Activated CD4-positive, alpha-beta T cell treated with anti-CD3 and anti-CD28 coated beads for 4 hours (primary cell): ENCODE results near the gene PSTPIP2.
"Not testable (repeated sequence)": the region's sequence is repeated elsewhere in the genome, so short reads cannot be mapped to it uniquely, and the experiment has no call there.

Experiments
- DNase-seq, 2 donors: peaks; one replicate each; pipeline ENCODE4 v3.0.0-alpha.2; 2020

Gene PSTPIP2

GRCh38 chr18:46068763-46069162 lies 3.3 kb downstream of the PSTPIP2 start:
- DNase-seq, result no peak

DNA sequence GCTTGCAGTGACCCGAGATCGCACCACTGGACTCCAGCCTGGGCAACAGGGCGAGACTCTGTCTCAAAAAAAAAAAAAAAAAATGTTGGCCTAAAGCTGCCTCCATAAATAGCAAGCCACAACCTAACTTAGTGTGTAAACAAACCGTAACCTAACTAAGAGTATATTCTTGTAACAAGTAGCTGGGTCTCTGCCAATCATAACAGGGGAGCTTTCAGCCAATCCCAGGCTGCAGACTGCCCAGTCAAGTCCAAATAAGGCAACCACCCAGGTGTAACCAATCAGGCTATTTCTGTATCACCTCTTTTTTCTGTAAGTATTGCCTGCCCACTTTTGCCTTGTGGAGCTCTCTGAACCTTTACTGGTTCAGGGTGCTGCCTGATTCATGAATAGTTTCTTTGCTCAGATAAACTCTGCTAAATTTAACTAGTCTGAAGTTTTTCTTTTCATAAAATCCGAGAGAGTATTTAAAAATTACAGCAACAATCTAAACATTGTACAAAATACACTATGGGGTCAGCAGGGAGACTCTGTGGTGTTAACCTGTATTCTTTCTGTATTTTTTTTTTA lies 4.5 kb downstream of the PSTPIP2 start:
- no peak for DNase-seq

DNA sequence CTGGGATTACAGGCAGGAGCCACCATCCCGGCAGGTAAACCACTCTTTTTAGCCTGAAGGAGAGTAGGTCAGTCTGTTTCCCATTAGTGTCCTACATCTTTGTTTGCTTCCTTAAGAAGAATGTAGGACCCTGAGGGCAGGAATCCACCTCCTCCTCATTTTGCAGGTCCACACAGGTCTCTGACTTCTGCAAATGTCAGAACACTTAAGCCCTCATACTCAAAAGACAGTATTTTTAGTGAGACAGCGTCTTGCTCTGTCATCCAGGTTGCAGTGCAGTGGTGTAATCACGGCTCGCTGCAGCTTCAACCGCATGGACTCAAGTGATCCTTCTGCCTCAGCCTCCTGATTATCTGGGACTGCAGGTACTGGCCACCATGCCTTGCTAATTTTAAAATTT lies 9.3 kb downstream of the PSTPIP2 start:
- DNase-seq, result no peak

DNA sequence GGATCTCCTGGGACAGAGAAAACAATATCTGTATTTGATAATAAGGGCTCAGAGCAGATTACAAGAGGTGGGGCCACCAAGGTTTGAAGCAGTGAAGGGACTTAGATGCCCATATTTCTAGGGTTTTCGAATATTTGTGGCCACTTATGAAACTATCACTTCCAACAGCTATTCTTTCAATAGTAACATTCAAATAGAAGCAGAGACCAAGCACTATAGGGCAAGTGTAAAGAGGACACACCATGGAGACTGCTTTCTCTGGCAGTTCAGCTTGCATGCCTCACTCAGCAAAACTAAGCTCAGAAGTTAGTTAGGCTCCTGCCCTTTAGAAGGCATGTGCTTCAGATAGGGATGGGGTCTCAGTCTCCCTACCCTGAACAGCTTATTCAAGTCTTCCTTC lies 10.3 kb downstream of the PSTPIP2 start:
- DNase-seq, result no peak

DNA sequence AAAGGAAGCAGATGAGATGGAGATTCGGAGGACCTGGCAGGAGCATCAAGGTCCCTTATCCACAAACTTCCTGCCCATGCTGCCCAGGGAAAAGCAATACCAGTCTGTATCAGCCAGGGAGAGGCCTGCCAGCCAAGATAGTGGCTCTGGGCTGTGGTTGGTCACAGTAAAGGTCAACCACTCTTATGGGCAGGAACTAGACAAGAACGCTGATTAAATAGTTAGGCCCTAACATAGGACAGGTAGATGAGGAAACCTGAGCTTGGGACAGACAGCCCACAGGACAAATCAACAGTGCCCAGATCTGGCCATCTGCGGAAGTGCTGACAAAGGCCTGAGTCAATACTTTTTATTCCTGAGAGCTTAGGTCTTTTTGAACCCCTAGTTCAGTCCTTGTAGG lies 10.7 kb downstream of the PSTPIP2 start:
- DNase-seq, result no peak

DNA sequence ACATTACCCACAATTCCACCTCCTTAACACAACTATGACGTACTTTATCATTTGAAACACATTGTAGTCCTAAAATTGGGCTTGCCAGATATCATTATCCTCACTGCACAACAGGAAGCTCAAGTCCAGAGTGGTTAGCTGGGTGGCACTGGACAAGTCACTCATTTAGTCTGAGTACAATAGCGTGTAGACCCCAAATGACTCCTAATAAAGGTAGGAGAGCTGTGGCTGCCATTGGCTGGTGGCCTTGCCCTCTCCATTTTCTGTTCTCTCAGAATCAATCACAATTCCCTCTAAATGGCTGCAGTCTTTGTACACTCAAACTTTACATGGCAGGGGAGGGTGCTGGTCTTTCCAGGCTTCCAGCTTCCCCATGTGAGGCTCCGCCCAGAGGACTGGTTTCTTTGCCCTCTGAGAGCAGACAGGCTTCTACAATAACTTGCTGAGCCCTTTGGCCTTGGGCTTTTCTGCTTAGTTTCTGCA lies 11.7 kb downstream of the PSTPIP2 start:
- no peak for DNase-seq

DNA sequence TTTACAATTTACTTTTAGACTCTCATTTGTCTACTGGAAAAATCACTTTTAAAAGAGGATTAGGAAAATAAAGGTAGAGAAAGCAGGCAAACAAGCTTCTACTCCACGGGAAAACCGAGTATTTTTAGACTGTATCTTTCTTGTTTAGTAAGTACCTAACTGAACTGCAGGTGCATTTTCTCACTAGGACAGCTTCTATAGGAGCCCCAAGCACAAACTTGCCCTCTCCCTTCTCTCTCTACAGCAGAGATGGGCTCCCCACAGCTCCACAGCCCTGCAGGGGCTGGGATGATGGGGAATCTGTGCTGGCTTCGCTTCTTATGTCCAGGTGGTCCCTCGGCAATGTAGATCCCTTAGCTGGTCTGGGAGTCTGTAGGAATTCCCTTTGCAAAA lies 16.2 kb downstream of the PSTPIP2 start:
- DNase-seq, result no peak

DNA sequence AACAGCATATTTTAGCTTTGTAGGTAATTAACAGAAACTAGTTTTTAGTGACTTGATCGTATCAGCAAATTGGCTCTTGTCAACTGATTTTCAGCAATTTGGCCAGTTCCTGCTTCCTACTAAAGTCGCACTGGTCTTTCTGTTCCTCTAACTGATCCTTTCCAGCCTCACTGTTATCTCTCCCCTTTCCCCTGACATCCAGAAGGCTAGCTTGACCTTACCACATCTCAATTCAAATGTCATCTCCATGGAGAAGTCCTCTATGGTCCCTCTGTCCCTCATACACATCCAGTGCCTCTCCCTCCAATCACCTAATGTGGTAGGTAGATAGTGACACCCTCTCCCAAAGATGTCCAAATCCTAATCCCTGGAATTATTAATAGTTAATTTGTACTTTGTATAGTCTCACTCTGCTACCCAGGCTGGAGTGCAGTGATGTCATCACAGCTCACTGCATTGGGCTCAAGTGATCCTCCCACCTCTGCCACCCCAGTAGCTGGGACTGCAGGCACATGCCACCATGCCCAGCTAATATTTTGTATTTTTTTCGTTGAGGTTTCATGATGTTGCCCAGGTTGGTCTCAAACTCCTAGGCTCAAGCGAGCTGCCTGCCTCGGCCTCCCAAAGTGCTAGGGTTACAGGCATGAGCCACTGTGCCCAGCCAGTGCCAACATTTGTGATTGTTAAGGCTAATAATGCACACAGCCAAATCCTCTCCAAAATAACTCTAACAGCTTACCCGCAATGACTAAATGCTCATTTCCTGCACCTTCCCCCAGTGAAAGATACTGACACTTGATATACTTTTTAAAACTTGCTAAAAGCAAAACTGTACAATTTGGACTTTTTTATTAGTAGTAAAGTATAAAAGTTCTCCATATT lies 16.9 kb downstream of the PSTPIP2 start:
- DNase-seq, result no peak

DNA sequence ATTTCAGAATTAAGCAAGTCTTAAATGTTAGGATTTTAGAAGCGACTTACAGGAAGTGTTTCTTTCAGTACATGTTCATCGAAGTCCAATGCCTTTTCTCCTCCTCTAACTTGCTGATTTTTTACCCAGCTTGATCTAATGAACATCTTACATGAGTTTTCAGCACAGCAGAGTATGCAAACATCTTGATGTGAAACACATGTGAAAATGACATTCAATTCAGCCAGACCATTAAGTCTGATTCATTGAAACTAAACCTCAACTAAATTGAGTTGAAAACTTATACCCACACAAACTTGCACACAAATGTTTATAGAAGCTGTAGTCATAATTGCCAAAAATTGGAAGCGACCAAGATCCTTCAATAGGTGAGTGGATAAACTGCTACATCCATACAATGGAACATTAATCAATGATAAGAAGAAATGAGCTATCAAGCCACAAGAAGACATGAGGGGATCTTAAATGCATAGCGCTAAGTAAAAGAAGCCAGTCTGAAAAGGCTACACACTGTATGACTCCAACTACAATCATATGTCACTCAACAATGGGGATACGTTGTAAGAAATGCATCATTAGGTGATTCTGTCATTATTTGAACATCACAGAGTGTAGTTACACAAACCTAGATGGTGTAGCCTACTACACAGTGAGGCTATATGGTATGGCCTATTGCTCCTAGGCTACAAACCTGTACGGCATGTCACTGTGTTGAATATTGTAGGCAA lies 18.5 kb downstream of the PSTPIP2 start:
- DNase-seq, result no peak

DNA sequence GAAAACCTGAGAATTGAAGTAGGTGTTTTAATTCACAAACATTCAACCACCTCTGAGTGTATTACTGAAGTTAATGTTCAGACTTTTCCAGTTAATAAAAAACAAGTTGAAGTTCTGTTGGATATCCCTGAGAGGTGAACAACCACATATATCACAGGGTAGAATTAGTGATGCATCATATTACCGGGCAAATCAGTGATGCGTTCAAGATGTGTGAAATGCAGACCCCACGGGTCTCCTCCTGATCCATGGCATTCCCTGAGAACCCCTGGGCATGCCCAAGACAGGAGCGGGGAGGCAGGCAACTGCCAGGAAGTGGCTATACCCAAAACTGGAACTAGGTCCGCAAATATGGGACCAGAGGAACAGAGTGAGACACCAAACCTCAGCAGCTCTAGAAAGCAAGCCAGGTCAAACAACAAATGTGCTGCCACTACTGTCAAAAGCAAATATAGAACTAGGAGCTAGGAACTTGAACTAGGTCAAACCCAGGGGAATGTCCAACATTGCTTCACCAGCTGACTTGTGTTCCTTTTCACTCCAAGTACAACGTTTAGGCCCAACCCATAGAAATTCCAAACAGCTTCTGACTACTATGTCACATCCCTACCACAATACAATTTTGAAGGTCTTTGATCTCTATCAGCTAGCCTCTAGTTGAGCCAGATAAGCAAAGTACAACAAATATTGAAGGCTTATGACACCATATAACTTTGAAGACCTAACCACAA lies 20.2 kb downstream of the PSTPIP2 start:
- DNase-seq, result no peak

DNA sequence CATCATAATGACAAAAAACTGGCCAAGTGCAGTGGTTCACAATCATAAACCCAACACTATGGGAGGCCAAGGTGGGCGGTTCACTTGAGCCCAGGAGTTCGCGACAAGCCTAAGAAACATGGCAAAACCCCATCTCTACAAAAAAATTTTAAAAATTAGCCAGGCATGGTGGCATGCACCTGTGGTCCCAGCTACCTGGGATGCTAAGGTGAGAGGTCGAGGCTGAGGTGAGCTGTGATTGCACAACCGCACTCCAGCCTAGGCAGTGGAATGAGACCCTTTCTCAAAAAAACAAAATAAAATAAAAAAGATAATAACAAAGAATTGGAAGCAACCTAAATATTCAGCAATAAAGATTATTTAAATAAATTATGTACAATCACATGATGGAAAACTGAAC lies 21.8 kb downstream of the PSTPIP2 start:
- DNase-seq, result no peak

DNA sequence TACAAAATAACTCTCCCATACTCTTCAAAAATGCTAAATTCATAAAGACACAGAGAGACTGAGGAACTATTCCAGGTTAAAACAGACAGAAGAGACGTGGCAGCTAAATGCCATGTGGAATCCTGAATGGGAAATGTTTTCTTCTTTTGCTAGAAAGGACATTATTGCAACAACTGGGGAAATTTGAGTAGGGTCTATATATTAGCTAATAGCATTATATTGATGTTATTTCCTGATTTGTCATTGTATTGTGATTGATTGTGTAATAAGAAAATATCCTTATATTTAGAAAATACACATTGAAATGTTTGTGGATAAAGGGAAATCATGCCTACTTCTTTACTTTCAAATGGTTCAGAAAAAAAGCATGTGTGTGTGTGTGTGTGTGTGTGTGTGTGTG lies 23.4 kb downstream of the PSTPIP2 start:
- no peak for DNase-seq

GRCh38 chr18:46047369-46047768 lies 24.7 kb downstream of the PSTPIP2 start:
- not testable (repeated sequence) for DNase-seq

- no peak for DNase-seq
Observed at GRCh38 chr18:46046688-46047087, 25.4 kb downstream of the PSTPIP2 start.

GRCh38 chr18:46046126-46046525 lies 25.9 kb downstream of the PSTPIP2 start:
- DNase-seq, result no peak

DNA sequence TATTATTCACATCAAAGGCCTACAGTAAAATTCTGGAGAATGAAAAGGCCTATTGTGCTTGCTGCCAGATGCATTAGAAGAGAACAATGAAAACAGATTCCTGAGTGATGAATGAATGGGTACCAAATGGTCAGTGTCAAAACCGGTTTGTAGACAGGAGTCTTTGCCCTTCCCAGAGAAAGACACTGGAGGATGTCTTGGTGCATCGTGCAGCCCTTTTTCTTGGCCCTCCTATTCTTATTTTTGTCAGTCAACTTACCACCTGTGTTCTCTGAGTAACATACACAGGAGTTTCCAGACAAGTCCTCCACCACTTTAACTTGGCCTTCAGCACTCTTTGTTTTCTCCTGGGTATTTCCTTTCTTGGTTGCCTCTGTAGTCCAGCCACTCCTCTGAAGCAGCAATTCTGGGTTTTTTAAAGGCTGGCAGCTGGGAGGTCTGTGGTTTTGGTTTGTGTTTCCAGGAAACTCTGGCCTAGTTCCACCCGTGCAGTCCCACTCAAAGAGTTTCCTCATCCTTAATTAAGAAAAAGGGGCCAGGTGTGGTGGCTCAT lies 29.4 kb downstream of the PSTPIP2 start:
- DNase-seq, result peak; percentile 9 to 15

DNA sequence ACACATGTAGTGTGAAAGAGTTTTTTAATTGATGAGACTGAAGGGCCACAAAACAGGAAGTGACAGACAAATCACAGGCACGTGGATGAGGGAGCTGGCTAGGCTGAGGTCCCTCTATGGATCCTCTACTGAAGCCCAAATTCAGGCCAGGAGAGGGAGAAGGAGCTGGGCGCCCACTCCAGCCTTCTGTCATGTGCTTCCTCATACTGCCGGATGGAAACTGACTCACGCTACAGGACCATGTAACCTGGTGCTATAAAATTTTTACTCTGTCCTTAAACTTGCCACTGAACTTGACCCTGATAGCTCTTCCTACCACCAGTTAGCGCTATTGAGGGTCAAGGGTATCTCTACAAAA lies 31.3 kb downstream of the PSTPIP2 start:
- DNase-seq, result no peak

DNA sequence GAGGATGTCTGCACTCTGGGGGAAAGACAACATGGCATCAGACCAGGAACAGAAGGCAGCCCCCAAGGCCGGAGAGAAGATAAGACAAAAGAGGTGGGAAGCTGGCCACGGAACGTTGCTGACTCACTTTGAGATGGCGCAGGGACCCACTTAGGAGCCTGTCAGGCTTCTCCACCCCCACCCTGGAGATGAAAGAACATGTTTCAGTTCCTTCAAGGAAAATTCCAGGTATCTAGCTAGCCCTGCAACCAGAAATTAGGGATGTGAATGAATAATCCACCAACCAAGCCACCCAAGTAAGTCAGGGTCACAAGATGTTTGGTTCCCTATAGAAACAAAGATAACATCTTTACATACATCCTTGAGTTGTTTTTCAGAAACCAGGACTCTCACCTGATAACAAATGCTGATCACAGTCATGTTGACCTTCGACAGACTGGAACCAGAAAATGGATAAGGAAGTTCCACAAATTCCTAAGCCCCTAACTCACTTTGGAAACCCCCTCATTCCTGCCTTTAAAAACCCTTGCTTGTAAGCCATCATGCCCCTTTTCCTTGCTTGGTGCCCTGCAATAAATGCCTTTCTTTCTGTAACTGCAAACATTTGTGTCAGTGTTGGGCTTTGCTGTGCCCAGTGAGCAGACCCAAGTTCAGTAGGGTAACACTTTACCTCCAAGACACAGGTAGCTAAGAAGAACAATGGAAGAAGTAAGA lies 31.9 kb downstream of the PSTPIP2 start:
- no peak for DNase-seq

DNA sequence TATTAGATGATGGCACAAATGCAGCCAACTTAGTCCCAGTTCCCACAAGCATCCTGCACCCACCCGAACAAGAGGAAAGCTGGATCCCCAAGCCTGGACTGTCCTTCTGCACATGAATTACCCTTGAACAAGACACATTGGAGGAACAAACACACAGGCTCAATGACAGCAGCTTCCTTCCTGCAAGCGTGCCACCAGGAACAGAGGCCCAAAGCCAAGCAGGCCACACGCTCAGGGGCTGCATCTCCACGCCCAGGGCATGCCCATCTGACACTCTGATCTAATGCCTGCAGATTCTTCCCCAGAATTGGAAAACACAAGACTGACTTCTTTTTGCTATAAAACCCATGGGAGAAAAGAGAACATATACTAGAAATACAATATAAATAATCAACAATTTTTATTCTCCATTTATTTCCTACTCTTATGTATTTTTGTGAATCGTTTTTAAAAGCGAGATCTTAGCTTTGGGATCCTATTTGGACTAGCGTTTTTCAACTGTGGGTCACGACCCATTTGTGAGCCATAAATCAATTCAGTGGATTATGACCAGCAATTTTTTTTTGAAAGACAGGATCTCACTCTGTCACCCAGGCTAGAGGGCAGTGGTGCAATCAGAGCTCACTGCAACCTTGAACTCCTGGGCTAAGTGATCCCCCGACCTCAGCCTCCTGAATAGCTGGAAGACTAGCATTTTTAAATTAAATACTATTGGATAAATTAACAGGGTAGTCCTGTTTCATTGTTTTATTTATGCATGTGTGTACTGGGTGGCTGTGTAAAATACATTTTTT lies 34.4 kb downstream of the PSTPIP2 start:
- DNase-seq, result no peak

GRCh38 chr18:46035696-46036680 lies 36.1 kb downstream of the PSTPIP2 start:
- no peak for DNase-seq
